IMR-90 (cell line): ENCODE results near the gene PIP4K2A. TPM values are rescaled to one million over a fixed set of nuclear protein-coding genes. Genes with fewer than 3 reads are reported as not detected.

Experiments used
- ATAC-seq: fragments of 200-7000 bp; cut with Tn5 transposase; 2 replicates; pipeline ENCODE4 v1.9.1; 2020; ENCODE audit warnings: low read depth, mild to moderate bottlenecking, moderate library complexity
- BruUV-seq: library from RNA; stranded (reverse); fragments of 400-500 nt; replicated peaks from 2 replicates; lab custom pipeline; 2021; lab: Mats Ljungman, UMichigan
- CTCF ChIA-PET: fragments of 300-600 bp; formaldehyde crosslinking; extraction: SDS; loops from one replicate; lab custom pipeline; 2021; ENCODE audit warnings: antibody characterized with exemption; lab: Yijun Ruan, JAX
- POLR2A ChIA-PET: fragments of 300-600 bp; sonication (Branson Sonifier 250); formaldehyde crosslinking; loops from one replicate; lab custom pipeline; 2022; ENCODE audit warnings: antibody characterized with exemption; ENCODE audit not compliant: unreplicated experiment; lab: Charles Lee
- DNase-seq: peaks from one replicate; pipeline ENCODE4 v3.0.0; 2013
- H2AFZ ChIP-seq: replicated peaks from 2 replicates; pipeline ENCODE3; 2013; ENCODE audit warnings: low read length, mild to moderate bottlenecking; ENCODE audit not compliant: poor library complexity
- H2AK5ac ChIP-seq: 2 replicates; pipeline ENCODE4 v1.6.1; 2013; ENCODE audit warnings: low read depth, low read length, inconsistent platforms
- H2AK9ac ChIP-seq: replicated peaks from 2 replicates; pipeline ENCODE3; 2013; ENCODE audit warnings: mild to moderate bottlenecking, low read depth, low read length, moderate library complexity; ENCODE audit not compliant: poor library complexity
- H2BK120ac ChIP-seq: 2 replicates; pipeline ENCODE4 v1.6.1; 2013; ENCODE audit warnings: low read depth, low read length, inconsistent platforms
- H2BK15ac ChIP-seq: 3 replicates; pipeline ENCODE4 v1.6.1; 2013; ENCODE audit warnings: low read depth, low read length, inconsistent platforms
- H2BK20ac ChIP-seq: 2 replicates; pipeline ENCODE4 v1.6.1; 2013; ENCODE audit warnings: low read depth, mild to moderate bottlenecking, inconsistent platforms, low read length, moderate library complexity
- H2BK5ac ChIP-seq: 2 replicates; pipeline ENCODE4 v1.6.1; 2013; ENCODE audit warnings: mild to moderate bottlenecking, low read depth, low read length, inconsistent platforms; ENCODE audit not compliant: poor library complexity, severe bottlenecking
- H3K14ac ChIP-seq: replicated peaks from 2 replicates; pipeline ENCODE4 v1.6.1; 2013; ENCODE audit warnings: low read depth, low read length, inconsistent platforms
- H3K18ac ChIP-seq: 2 replicates; pipeline ENCODE4 v1.6.1; 2013; ENCODE audit warnings: low read depth, low read length, control low read depth
- H3K23ac ChIP-seq: 2 replicates; pipeline ENCODE4 v1.6.1; 2013; ENCODE audit warnings: low read depth, low read length, inconsistent platforms
- H3K27ac ChIP-seq: 2 replicates; pipeline ENCODE4 v1.5.1; 2013; ENCODE audit warnings: mild to moderate bottlenecking, control low read depth, low read length; ENCODE audit not compliant: insufficient read depth
- H3K27me3 ChIP-seq: 2 replicates; pipeline ENCODE4 v1.6.1; 2013; ENCODE audit warnings: low read length; ENCODE audit not compliant: control insufficient read depth, insufficient read depth
- H3K36me3 ChIP-seq: 2 replicates; pipeline ENCODE4 v1.6.1; 2013; ENCODE audit warnings: low read length, mixed read lengths; ENCODE audit not compliant: control insufficient read depth, insufficient read depth
- H3K4ac ChIP-seq: 2 replicates; pipeline ENCODE4 v1.6.1; 2013; ENCODE audit warnings: low read depth, low read length, inconsistent platforms
- H3K4me1 ChIP-seq: 2 replicates; pipeline ENCODE4 v1.6.1; 2013; ENCODE audit warnings: low read length, mixed read lengths; ENCODE audit not compliant: control insufficient read depth, insufficient read depth
- H3K4me2 ChIP-seq: 2 replicates; pipeline ENCODE4 v1.6.1; 2013; ENCODE audit warnings: low read depth, mild to moderate bottlenecking, control low read depth, low read length, moderate library complexity
- H3K4me3 ChIP-seq: 2 replicates; pipeline ENCODE4 v1.5.1; 2013; ENCODE audit warnings: low read depth, mild to moderate bottlenecking, control low read depth, low read length, moderate library complexity; ENCODE audit not compliant: insufficient read depth
- H3K56ac ChIP-seq: 2 replicates; pipeline ENCODE4 v1.6.1; 2013; ENCODE audit warnings: low read length, inconsistent platforms; ENCODE audit not compliant: insufficient read depth; ENCODE audit errors: extremely low read depth
- H3K79me1 ChIP-seq, 2 experiments: 2 replicates each; pipeline ENCODE4 v1.6.1; 2013; ENCODE audit warnings: low read length in 2 of 2, inconsistent platforms in 1 of 2, low read depth in 1 of 2
- H3K9ac ChIP-seq: 2 replicates; pipeline ENCODE4 v1.6.1; 2013; ENCODE audit warnings: low read depth, low read length, control low read depth
- H3K9me1 ChIP-seq: 2 replicates; pipeline ENCODE4 v1.6.1; 2013; ENCODE audit warnings: low read length, inconsistent platforms; ENCODE audit not compliant: insufficient read depth
- H3K9me3 ChIP-seq: 2 replicates; pipeline ENCODE4 v1.6.1; 2013; ENCODE audit warnings: low read length; ENCODE audit not compliant: control insufficient read depth, insufficient read depth
- H4K20me1 ChIP-seq: 2 replicates; pipeline ENCODE4 v1.6.1; 2013; ENCODE audit warnings: low read length, inconsistent platforms; ENCODE audit not compliant: insufficient read depth
- H4K5ac ChIP-seq: 2 replicates; pipeline ENCODE4 v1.6.1; 2013; ENCODE audit warnings: mild to moderate bottlenecking, low read depth, low read length, control low read depth
- H4K8ac ChIP-seq, 2 experiments: 2 replicates each; pipeline ENCODE4 v1.6.1; 2013; ENCODE audit warnings: low read depth in 2 of 2, low read length in 2 of 2, control low read depth in 1 of 2, inconsistent platforms in 1 of 2
- H4K91ac ChIP-seq: 2 replicates; pipeline ENCODE4 v1.6.1; 2013; ENCODE audit warnings: low read depth, low read length, inconsistent platforms; ENCODE audit not compliant: insufficient read depth
- CEBPB ChIP-seq: IDR thresholded peaks from 2 replicates; pipeline ENCODE4 v1.6.1; 2012; ENCODE audit warnings: low read depth, low read length, improper control_type of control experiment
- FOS ChIP-seq: fragments of 150-350 bp; IDR thresholded peaks from 2 replicates; pipeline ENCODE4 v1.6.1; 2016; ENCODE audit warnings: low read depth, low read length
- MAFK ChIP-seq: IDR thresholded peaks from 2 replicates; pipeline ENCODE4 v1.6.1; 2012; ENCODE audit warnings: low read depth, low read length, improper control_type of control experiment
- MAZ ChIP-seq: IDR thresholded peaks from 2 replicates; pipeline ENCODE4 v1.6.1; 2012; ENCODE audit warnings: low read depth, mild to moderate bottlenecking, low read length, improper control_type of control experiment, moderate library complexity, borderline replicate concordance
- RCOR1 ChIP-seq: IDR thresholded peaks from 2 replicates; pipeline ENCODE4 v1.6.1; 2012; ENCODE audit warnings: mild to moderate bottlenecking, low read length, improper control_type of control experiment; ENCODE audit not compliant: insufficient replicate concordance
- SMC3 ChIP-seq: fragments of 150-350 bp; IDR thresholded peaks from 2 replicates; pipeline ENCODE4 v1.6.1; 2016; ENCODE audit warnings: low read depth, mild to moderate bottlenecking, antibody characterized with exemption, low read length, moderate library complexity
- USF2 ChIP-seq: fragments of 150-350 bp; IDR thresholded peaks from 2 replicates; pipeline ENCODE4 v1.6.1; 2017; ENCODE audit warnings: mild to moderate bottlenecking, antibody characterized with exemption, low read length, low read depth
- WGBS, 2 experiments: methylation state at CpG; one replicate each; pipeline versions ENCODE4 v1.1.5 to v1.1.7; 2013; ENCODE audit warnings: missing lambda C conversion rate in 2 of 2; ENCODE audit not compliant: insufficient read length in 1 of 2; ENCODE audit errors: extremely low coverage in 2 of 2; 5-methylcytosine and 5-hydroxymethylcytosine counted together
- dilution Hi-C: fragments of 300-500 bp; cut with HindIII; formaldehyde crosslinking; loops from one replicate; pipeline ENCODE4 v1.14.3; 2018; ENCODE audit warnings: low sequenced_read_pairs; ENCODE audit not compliant: unreplicated experiment
- in situ Hi-C: fragments of 300-500 bp; cut with MboI; formaldehyde crosslinking; loops from 3 replicates; pipeline ENCODE4 v1.14.3; 2019; ENCODE audit warnings: low sequenced_read_pairs, inconsistent platforms, mixed read lengths
- intact Hi-C: fragments of 100-400 bp; cut with micrococcal nuclease; formaldehyde crosslinking; loops from 2 replicates; pipeline ENCODE4 v1.10.0; 2022
- polyA plus RNA-seq, 3 experiments: library from polyadenylated mRNA; depleted of rRNA; stranded (reverse); fragments of >200 nt; gene quantifications; 2 replicates each; pipeline ENCODE4 v1.2.3, GENCODE V29; 2012; ENCODE audit warnings: low replicate concordance in 1 of 3
- total RNA-seq: library from RNA; depleted of rRNA; stranded (reverse); fragments of >200 nt; gene quantifications from 2 replicates; pipeline ENCODE4 v1.2.3, GENCODE V29; 2012

PIP4K2A gene
- total and polyA plus RNA-seq, 2 of the 4 experiments (the other 2 are of a cell fraction), result 9.8 to 18.1 TPM

GRCh38 chr10:22491931-22492615, 222.3 kb downstream of the PIP4K2A start:
- Histone ChIP-seq H3K18ac (no peak overlapping the region), H2AFZ (no peak overlapping the region), H4K5ac (no peak overlapping the region), H3K36me3 (no peaks in the 10 kb centered on the region), H3K14ac (no peak overlapping the region), H3K9me1 (no peaks in the 10 kb centered on the region), H3K23ac (no peak overlapping the region), H2AK9ac (no peak overlapping the region), H2BK15ac (no peak overlapping the region), H3K27ac (no peak overlapping the region), H2AK5ac (no peak overlapping the region), H4K20me1 (no peaks in the 10 kb centered on the region), H3K27me3 (peaks cover 12% of the 10 kb centered on the region), H2BK5ac (no peak overlapping the region), H2BK120ac (no peak overlapping the region), H3K79me1 (no peaks in the 10 kb centered on the region), H3K9ac (no peak overlapping the region), H4K8ac (no peak overlapping the region), H3K4me1 (no peaks in the 10 kb centered on the region), H3K56ac (no peak overlapping the region), H3K4me2 (no peak overlapping the region), H2BK20ac (no peak overlapping the region), H4K91ac (no peak overlapping the region), H3K4ac (no peak overlapping the region), H3K9me3 (no peaks in the 10 kb centered on the region), H3K4me3 (no peak overlapping the region)
- dilution Hi-C loops (no loop called here), in situ Hi-C loops (no loop called here), intact Hi-C loops (no loop called here)
- ChIA-PET POLR2A (no interaction called here), CTCF (no interaction called here)
- TF ChIP-seq MAFK (no peak), USF2 (no peak), CEBPB (no peak), FOS (no peak), SMC3 (no peak), RCOR1 (no peak), MAZ (no peak)
- no TSS peak for BruUV-seq
- WGBS, 2 experiments, result no CpG with 5 or more reads among the region's 2 CpGs
- ATAC-seq, result no peak
- DNase-seq, result no peak
